ENCODE measurements around the gene SERINC3. TPM values are rescaled to one million over a fixed set of nuclear protein-coding genes. Genes with fewer than 3 reads are reported as not detected.

Gene SERINC3
- total and polyA plus RNA-seq, 12 donors = 38.9 to 116 (median 97.4) TPM

GRCh38 chr20:44494266-44494665 lies 27.6 kb downstream of the SERINC3 start:
- Histone ChIP-seq H3K4me3 (no peak overlapping the region), H3K36me3 (peaks cover 0 to 100% (median 68%) of the 10 kb centered on the region in 9 donors), H3K27me3 (no peaks in the 10 kb centered on the region), H3K4me1 (peaks cover 0 to 37% (median 6%) of the 10 kb centered on the region in 9 donors), H3K27ac (no peak overlapping the region), H3K9me3 (no peaks in the 10 kb centered on the region)
- 79 to 100% methylated on average over 1 of the region's 1 CpG for WGBS, 2 donors
- ATAC-seq (no peak), DNase-seq (no peak)
- intact Hi-C loops (cut with DNase I) = no loop called here
- TF ChIP-seq CTCF (IDR thresholded peaks at IDR 0.05) = no peak

GRCh38 chr20:44491635-44492395 lies 30.1 kb downstream of the SERINC3 start:
- no peaks in the 10 kb centered on the region for H3K27me3 ChIP-seq
- intact Hi-C loops (cut with DNase I) = no loop called here
- DNase-seq = no peak
- H3K27ac ChIP-seq = peak overlapping the region in 2 of 10 donors; percentile 16 to 31
- 66 to 73% methylated on average over 5 of the region's 5 CpGs for WGBS, 2 donors
- H3K4me3 ChIP-seq = no peak overlapping the region
- peaks cover 0 to 29% (median 6%) of the 10 kb centered on the region in 9 donors for H3K4me1 ChIP-seq
- TF ChIP-seq CTCF (IDR thresholded peaks at IDR 0.05) = no peak
- H3K9me3 ChIP-seq = no peaks in the 10 kb centered on the region
- peaks cover 0 to 100% (median 60%) of the 10 kb centered on the region in 9 donors for H3K36me3 ChIP-seq
- peak in 6 of 8 donors; percentile 18 to 75 (median 40) for ATAC-seq

DNA sequence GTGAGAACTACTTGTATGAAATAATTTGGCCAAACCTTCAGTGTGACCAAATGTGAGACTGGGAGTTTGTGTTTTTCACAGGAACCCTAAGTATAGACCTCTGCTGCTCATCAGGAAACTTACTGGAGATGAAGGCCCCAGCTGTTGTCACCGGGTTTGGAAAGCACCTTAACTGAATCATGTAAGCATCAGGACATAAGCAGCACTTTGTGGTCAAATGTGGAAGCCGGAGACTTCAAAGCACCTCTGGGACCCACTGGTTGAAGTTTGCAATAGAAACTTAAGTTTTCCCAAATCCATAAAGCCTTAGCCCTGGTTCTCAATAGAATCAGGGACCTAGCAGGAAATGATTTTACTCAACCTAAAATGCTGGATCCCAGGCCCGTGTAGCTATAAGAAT lies 31.9 kb downstream of the SERINC3 start:
- Histone ChIP-seq H3K27me3 (no peaks in the 10 kb centered on the region), H3K4me3 (no peak overlapping the region), H3K36me3 (peaks cover 0 to 100% (median 45%) of the 10 kb centered on the region in 9 donors), H3K9me3 (no peaks in the 10 kb centered on the region), H3K27ac (no peak overlapping the region), H3K4me1 (peaks cover 0 to 16% (median 6%) of the 10 kb centered on the region in 9 donors)
- WGBS, 2 donors = 87 to 89% methylated on average over 3 of the region's 3 CpGs
- DNase-seq (no peak), ATAC-seq (no peak)
- TF ChIP-seq CTCF (IDR thresholded peaks at IDR 0.05) = no peak
- intact Hi-C loops (cut with DNase I) = loop anchor here in 1 of 10 donors (10.0 kb wide), 1 partner anchor 245 kb away; no protein-coding TSS in a partner anchor

DNA sequence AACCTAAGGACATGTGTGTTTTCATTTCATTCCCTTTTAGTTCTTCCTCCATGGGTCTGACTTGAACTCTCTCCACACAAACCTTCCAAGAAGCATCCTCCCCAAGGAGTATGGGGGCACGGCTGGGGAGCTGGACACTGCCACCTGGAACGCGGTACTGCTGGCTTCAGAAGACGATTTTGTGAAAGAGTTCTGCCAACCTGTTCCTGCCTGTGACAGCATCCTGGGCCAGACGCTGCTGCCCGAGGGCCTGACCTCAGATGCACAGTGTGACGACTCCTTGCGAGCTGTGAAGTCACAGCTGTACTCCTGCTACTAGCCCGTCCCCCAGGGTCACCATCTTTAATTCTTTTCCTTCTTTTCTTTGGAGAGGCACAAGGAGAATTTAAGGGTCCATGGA lies 32.6 kb downstream of the SERINC3 start:
- no peak for DNase-seq
- Histone ChIP-seq H3K4me3 (no peak overlapping the region), H3K9me3 (no peaks in the 10 kb centered on the region), H3K4me1 (peaks cover 0 to 16% (median 6%) of the 10 kb centered on the region in 9 donors), H3K36me3 (peaks cover 0 to 100% (median 38%) of the 10 kb centered on the region in 9 donors), H3K27ac (no peak overlapping the region), H3K27me3 (no peaks in the 10 kb centered on the region)
- no peak for ATAC-seq
- WGBS, 2 donors = 80 to 90% methylated on average over 9 of the region's 9 CpGs
- TF ChIP-seq CTCF (IDR thresholded peaks at IDR 0.05) = no peak
- intact Hi-C loops (cut with DNase I) = loop anchor here in 1 of 10 donors (10.0 kb wide), 1 partner anchor 246 kb away; no protein-coding TSS in a partner anchor

All from heart right ventricle (tissue), 16 donors.